KMS-11 (cell line): ENCODE results near the gene KHDC4.
A peak's percentile ranks its signal among the peaks of the same experiment; 100 is the strongest.

ENCODE experiments used
- H2AFZ ChIP-seq: fragments of 200-600 bp; sonication (generic); 2 replicates; pipeline ENCODE4 v1.6.1; 2016; ENCODE audit warnings: antibody characterized with exemption, mixed run types, low read depth
- H3K27ac ChIP-seq: fragments of 200-600 bp; sonication (generic); 2 replicates; pipeline ENCODE4 v1.6.1; 2016; ENCODE audit warnings: mild to moderate bottlenecking, mixed run types
- H3K27me3 ChIP-seq: fragments of 200-600 bp; sonication (generic); 2 replicates; pipeline ENCODE4 v1.6.1; 2017; ENCODE audit warnings: mild to moderate bottlenecking, low read depth, mixed run types, moderate library complexity; ENCODE audit not compliant: insufficient read depth
- H3K36me3 ChIP-seq: fragments of 200-600 bp; sonication (generic); 2 replicates; pipeline ENCODE4 v1.6.1; 2017; ENCODE audit warnings: mild to moderate bottlenecking, mixed run types; ENCODE audit not compliant: insufficient read depth
- H3K4me1 ChIP-seq: fragments of 200-600 bp; sonication (generic); 2 replicates; pipeline ENCODE4 v1.6.1; 2016; ENCODE audit warnings: mild to moderate bottlenecking, low read depth, mixed run types; ENCODE audit not compliant: poor library complexity, severe bottlenecking
- H3K4me2 ChIP-seq: fragments of 200-600 bp; sonication (generic); 2 replicates; pipeline ENCODE4 v1.7.0; 2016; ENCODE audit warnings: mild to moderate bottlenecking, mixed run types
- H3K4me3 ChIP-seq: fragments of 200-600 bp; sonication (generic); IDR thresholded peaks from 2 replicates; pipeline ENCODE4 v1.6.1; 2017; ENCODE audit warnings: low read depth, low read length, mixed read lengths; ENCODE audit not compliant: insufficient read depth
- H3K79me2 ChIP-seq: fragments of 200-600 bp; sonication (generic); 2 replicates; pipeline ENCODE4 v1.6.1; 2016; ENCODE audit warnings: low read depth, mixed run types; ENCODE audit not compliant: insufficient read depth
- H3K9ac ChIP-seq: fragments of 200-600 bp; sonication (generic); 2 replicates; pipeline ENCODE4 v1.6.1; 2016; ENCODE audit warnings: mild to moderate bottlenecking, mixed run types
- H4K20me1 ChIP-seq: fragments of 200-600 bp; sonication (generic); 2 replicates; pipeline ENCODE4 v1.6.1; 2016; ENCODE audit warnings: mild to moderate bottlenecking, mixed run types; ENCODE audit not compliant: insufficient read depth
- TF ChIP-seq, protein P1 (sequence below): fragments of 200-600 bp; sonication (generic); conservative IDR thresholded peaks from 2 replicates; pipeline ENCODE4 v1.6.1; 2017; ENCODE audit warnings: low read depth, mild to moderate bottlenecking, antibody characterized with exemption, low read length, moderate library complexity, mixed read lengths

The KHDC4 gene

DNA sequence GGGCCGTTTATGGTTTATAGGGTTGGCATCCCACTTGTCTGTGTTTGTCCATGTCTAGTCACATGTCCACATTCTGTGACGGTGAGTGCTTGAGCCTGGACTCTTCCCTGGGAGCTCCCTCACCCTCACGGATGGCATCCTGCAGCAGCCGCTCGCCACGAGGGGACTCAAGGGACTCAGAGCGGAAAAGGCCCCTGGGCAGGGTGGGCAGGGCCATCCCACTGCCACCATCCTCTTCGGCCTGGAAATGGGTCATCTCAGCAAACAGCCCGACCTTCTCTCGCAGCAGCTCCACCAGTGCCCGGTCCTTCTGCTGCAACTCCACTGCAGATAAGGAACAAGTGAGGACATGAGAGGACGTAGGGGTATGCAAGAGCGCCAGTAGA, 18.3 kb upstream of the KHDC4 start:
- H2AFZ ChIP-seq = no peak overlapping the region
- peaks cover 82% of the 10 kb centered on the region for H3K36me3 ChIP-seq
- H3K27ac ChIP-seq = no peak overlapping the region
- TF ChIP-seq, protein P1, sequence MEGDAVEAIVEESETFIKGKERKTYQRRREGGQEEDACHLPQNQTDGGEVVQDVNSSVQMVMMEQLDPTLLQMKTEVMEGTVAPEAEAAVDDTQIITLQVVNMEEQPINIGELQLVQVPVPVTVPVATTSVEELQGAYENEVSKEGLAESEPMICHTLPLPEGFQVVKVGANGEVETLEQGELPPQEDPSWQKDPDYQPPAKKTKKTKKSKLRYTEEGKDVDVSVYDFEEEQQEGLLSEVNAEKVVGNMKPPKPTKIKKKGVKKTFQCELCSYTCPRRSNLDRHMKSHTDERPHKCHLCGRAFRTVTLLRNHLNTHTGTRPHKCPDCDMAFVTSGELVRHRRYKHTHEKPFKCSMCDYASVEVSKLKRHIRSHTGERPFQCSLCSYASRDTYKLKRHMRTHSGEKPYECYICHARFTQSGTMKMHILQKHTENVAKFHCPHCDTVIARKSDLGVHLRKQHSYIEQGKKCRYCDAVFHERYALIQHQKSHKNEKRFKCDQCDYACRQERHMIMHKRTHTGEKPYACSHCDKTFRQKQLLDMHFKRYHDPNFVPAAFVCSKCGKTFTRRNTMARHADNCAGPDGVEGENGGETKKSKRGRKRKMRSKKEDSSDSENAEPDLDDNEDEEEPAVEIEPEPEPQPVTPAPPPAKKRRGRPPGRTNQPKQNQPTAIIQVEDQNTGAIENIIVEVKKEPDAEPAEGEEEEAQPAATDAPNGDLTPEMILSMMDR = no peak
- H3K4me1 ChIP-seq = peaks cover 36% of the 10 kb centered on the region
- no peak overlapping the region for H3K9ac ChIP-seq
- H3K4me3 ChIP-seq = no peak overlapping the region
- H3K4me2 ChIP-seq = no peak overlapping the region
- no peaks in the 10 kb centered on the region for H3K27me3 ChIP-seq
- no peaks in the 10 kb centered on the region for H4K20me1 ChIP-seq
- peaks cover 29% of the 10 kb centered on the region; the same call in 1 of the 2 replicates for H3K79me2 ChIP-seq

DNA sequence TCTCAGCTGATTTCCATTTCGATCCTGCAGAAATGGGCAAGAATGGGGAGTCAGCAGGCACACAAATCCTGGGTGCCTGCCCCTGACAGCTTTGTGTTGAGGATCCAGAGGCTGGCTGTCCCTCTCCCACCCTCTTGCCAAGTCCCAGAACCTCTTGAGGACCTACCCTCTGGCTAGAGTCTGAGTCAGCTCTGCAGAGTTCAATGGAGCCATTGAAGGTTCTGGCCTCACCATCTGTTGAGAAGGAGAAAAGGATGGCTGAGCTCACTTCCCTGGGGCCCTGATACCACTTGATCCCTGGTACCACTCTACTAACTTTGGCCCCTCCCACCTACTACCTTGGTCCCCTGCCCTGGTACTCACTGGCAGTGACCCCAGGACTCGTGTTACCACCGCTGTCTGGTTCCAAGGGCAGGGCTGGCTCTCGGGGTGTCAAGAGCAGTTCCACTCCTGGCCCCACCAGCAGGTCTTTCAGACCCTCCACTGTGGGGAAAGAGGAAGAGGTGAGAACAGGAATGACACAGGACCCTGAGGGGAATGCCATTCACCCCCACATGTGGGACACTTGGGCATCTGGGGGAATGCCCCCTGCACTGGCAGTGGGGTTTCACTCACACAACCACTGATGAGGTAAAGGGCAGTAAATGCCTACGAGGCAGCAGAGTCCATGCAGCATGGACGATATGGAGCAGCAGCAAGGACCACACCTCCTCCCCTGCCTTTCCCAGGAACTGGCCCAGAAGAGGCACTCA, 17.7 kb upstream of the KHDC4 start:
- H3K27ac ChIP-seq = no peak overlapping the region; the same call in 1 of the 2 replicates
- no peak overlapping the region for H2AFZ ChIP-seq
- no peak overlapping the region for H3K9ac ChIP-seq
- peaks cover 76% of the 10 kb centered on the region for H3K36me3 ChIP-seq
- TF ChIP-seq, protein P1 = no peak
- H3K4me1 ChIP-seq = peaks cover 42% of the 10 kb centered on the region
- H3K79me2 ChIP-seq = peaks cover 29% of the 10 kb centered on the region; the same call in 1 of the 2 replicates
- no peaks in the 10 kb centered on the region for H3K27me3 ChIP-seq
- H3K4me3 ChIP-seq = no peak overlapping the region
- H4K20me1 ChIP-seq = no peaks in the 10 kb centered on the region
- no peak overlapping the region for H3K4me2 ChIP-seq

DNA sequence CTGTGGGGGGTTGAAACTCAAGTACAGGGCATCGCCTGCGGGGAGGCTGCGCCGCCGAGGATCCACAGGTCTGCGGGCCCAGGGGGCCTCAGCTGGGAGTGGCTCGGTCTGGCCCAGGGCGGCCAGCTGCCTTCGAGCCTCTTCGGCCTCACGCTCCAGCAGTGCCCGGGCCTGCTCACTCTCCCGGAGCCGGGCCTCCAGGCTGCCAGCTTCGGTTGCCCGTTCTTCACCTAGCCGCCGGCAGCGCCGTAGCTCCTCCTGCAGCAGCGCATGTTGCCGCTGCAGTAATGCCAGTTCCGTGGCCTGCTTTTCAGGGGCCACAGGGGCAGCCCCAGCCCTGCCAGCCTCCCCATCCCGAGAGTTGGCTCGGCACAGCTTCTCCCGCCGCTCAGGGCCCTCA, 16.6 kb upstream of the KHDC4 start:
- peaks cover 23% of the 10 kb centered on the region; the same call in 1 of the 2 replicates for H3K79me2 ChIP-seq
- H3K4me1 ChIP-seq = peaks cover 53% of the 10 kb centered on the region
- H2AFZ ChIP-seq = no peak overlapping the region
- TF ChIP-seq, protein P1 = no peak
- H3K27me3 ChIP-seq = no peaks in the 10 kb centered on the region
- H3K27ac ChIP-seq = no peak overlapping the region
- no peaks in the 10 kb centered on the region for H4K20me1 ChIP-seq
- H3K9ac ChIP-seq = no peak overlapping the region
- no peak overlapping the region for H3K4me2 ChIP-seq
- H3K36me3 ChIP-seq = peaks cover 68% of the 10 kb centered on the region
- no peak overlapping the region for H3K4me3 ChIP-seq

DNA sequence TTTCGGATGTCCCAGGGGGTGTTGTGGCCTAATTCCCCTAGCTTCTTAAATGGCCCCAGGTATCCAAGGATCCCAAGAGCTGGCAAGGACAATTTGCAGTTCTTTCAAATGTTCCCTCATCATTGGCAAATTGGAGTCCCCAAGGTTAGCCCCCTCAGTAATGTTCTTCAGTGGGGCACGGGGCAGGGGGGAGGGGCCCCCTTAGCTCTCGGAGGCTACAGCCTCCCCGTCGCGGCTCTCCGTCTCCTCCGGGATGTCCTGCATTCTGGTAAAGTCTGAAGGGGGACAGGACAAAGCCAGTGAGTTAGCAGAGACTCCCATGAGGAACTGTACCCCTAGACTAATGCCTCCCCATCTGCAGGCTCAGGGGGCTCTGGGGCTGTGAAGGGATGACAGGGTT, 13.5 kb upstream of the KHDC4 start:
- peak overlapping the region; percentile 83 for H3K4me2 ChIP-seq
- no peak overlapping the region; the same call in 1 of the 2 replicates for H3K9ac ChIP-seq
- H3K27ac ChIP-seq = peak overlapping the region; percentile 68
- H3K36me3 ChIP-seq = peaks cover 42% of the 10 kb centered on the region; the same call in 1 of the 2 replicates
- H3K79me2 ChIP-seq = peaks cover 19% of the 10 kb centered on the region; the same call in 1 of the 2 replicates
- TF ChIP-seq, protein P1 = no peak
- peaks cover 84% of the 10 kb centered on the region for H3K4me1 ChIP-seq
- no peak overlapping the region for H3K4me3 ChIP-seq
- no peak overlapping the region for H2AFZ ChIP-seq
- no peaks in the 10 kb centered on the region for H4K20me1 ChIP-seq
- no peaks in the 10 kb centered on the region for H3K27me3 ChIP-seq
